HFFc6 (cell line): ENCODE results near the gene COMMD9. TPM values are rescaled to one million over a fixed set of nuclear protein-coding genes. Genes with fewer than 3 reads are reported as not detected.

Source experiments
- DNase-seq: peaks from one replicate; pipeline ENCODE4 v3.0.0-alpha.2; 2018
- H3K27ac Mint-ChIP-seq: 2 replicates; pipeline ENCODE4 v1.8.0; 2020; ENCODE audit warnings: mild to moderate bottlenecking, mixed read lengths
- H3K27me3 Mint-ChIP-seq: 2 replicates; pipeline ENCODE4 v1.8.0; 2021; ENCODE audit warnings: mild to moderate bottlenecking, moderate library complexity, mixed read lengths; ENCODE audit not compliant: insufficient read depth
- H3K36me3 Mint-ChIP-seq: 2 replicates; pipeline ENCODE4 v1.8.0; 2021; ENCODE audit warnings: low read depth, mixed read lengths
- H3K4me1 Mint-ChIP-seq: 2 replicates; pipeline ENCODE4 v1.8.0; 2020; ENCODE audit warnings: low read depth, mixed read lengths
- H3K4me3 Mint-ChIP-seq: 2 replicates; pipeline ENCODE4 v1.8.0; 2020; ENCODE audit warnings: mild to moderate bottlenecking, moderate library complexity, mixed read lengths
- H3K9me3 Mint-ChIP-seq: 2 replicates; pipeline ENCODE4 v1.8.0; 2020; ENCODE audit warnings: mild to moderate bottlenecking, mixed read lengths
- CTCF ChIP-seq: fragments of 200-600 bp; sonication (generic); IDR thresholded peaks from 2 replicates; pipeline ENCODE4 v1.5.0; 2021; ENCODE audit warnings: antibody characterized with exemption, mild to moderate bottlenecking
- total RNA-seq, 6 experiments: library from RNA; stranded (reverse); fragmentation: NEBNext Ultra II Directional; extraction: Animal tissue kit (Norgen Biotek cat#: 25700); gene quantifications; 2 replicates in 1 of 6; 3 replicates in 5 of 6; pipeline ENCODE4 v1.2.3, GENCODE V29; 2021

Gene COMMD9
- total RNA-seq, 6 experiments from 2014 or later: 75.4 to 88.9 (median 81.7) TPM

GRCh38 chr11:36264011-36264972 lies 24.9 kb downstream of the COMMD9 start:
- no peak overlapping the region for H3K4me3 Mint-ChIP-seq
- no peaks in the 10 kb centered on the region for H3K36me3 Mint-ChIP-seq
- no peak overlapping the region for H3K27ac Mint-ChIP-seq
- no peak for DNase-seq
- H3K4me1 Mint-ChIP-seq: no peaks in the 10 kb centered on the region; the same call in 1 of the 2 replicates
- TF ChIP-seq CTCF: no peak
- H3K9me3 Mint-ChIP-seq: no peaks in the 10 kb centered on the region
- H3K27me3 Mint-ChIP-seq: peaks cover 13% of the 10 kb centered on the region

GRCh38 chr11:36261094-36261493 lies 28.1 kb downstream of the COMMD9 start:
- no peaks in the 10 kb centered on the region for H3K36me3 Mint-ChIP-seq
- no peak overlapping the region for H3K4me3 Mint-ChIP-seq
- no peak for TF ChIP-seq CTCF
- peaks cover 11% of the 10 kb centered on the region for H3K4me1 Mint-ChIP-seq
- peaks cover 17% of the 10 kb centered on the region for H3K27me3 Mint-ChIP-seq
- H3K9me3 Mint-ChIP-seq: no peaks in the 10 kb centered on the region
- DNase-seq: no peak
- H3K27ac Mint-ChIP-seq: no peak overlapping the region

- no peak overlapping the region for H3K27ac Mint-ChIP-seq
- no peaks in the 10 kb centered on the region; the same call in 1 of the 2 replicates for H3K36me3 Mint-ChIP-seq
- H3K4me1 Mint-ChIP-seq: peaks cover 20% of the 10 kb centered on the region
- peak; percentile 72 for DNase-seq
- peaks cover 17% of the 10 kb centered on the region for H3K27me3 Mint-ChIP-seq
- no peak overlapping the region for H3K4me3 Mint-ChIP-seq
- no peaks in the 10 kb centered on the region for H3K9me3 Mint-ChIP-seq
- TF ChIP-seq CTCF: peak; percentile 82
Measured at GRCh38 chr11:36258730-36259360, 30.4 kb downstream of the COMMD9 start.

- H3K4me3 Mint-ChIP-seq: no peak overlapping the region
- no peaks in the 10 kb centered on the region; the same call in 1 of the 2 replicates for H3K36me3 Mint-ChIP-seq
- no peaks in the 10 kb centered on the region for H3K9me3 Mint-ChIP-seq
- peak; percentile 7 for DNase-seq
- H3K4me1 Mint-ChIP-seq: peaks cover 20% of the 10 kb centered on the region
- no peak overlapping the region for H3K27ac Mint-ChIP-seq
- H3K27me3 Mint-ChIP-seq: peaks cover 17% of the 10 kb centered on the region
- no peak for TF ChIP-seq CTCF
Measured at GRCh38 chr11:36257351-36257750, 31.9 kb downstream of the COMMD9 start.

GRCh38 chr11:36254713-36255112 lies 34.5 kb downstream of the COMMD9 start:
- no peak overlapping the region for H3K27ac Mint-ChIP-seq
- no peak overlapping the region for H3K4me3 Mint-ChIP-seq
- H3K4me1 Mint-ChIP-seq: peaks cover 28% of the 10 kb centered on the region
- peak; percentile 10 for DNase-seq
- peaks cover 18% of the 10 kb centered on the region for H3K27me3 Mint-ChIP-seq
- peaks cover 6% of the 10 kb centered on the region; the same call in 1 of the 2 replicates for H3K36me3 Mint-ChIP-seq
- no peak for TF ChIP-seq CTCF
- H3K9me3 Mint-ChIP-seq: peaks cover 7% of the 10 kb centered on the region; the same call in 1 of the 2 replicates
